Stimulated activated CD4-positive, alpha-beta T cell treated with anti-CD3 and anti-CD28 coated beads, Interleukin-4, amount 100 ng/mL, for 1 hour (primary cell): ENCODE data around the gene CLCN2.

ENCODE experiments used
- DNase-seq: peaks from one replicate; pipeline ENCODE4 v3.0.0-alpha.2; 2020

CLCN2 gene

DNA sequence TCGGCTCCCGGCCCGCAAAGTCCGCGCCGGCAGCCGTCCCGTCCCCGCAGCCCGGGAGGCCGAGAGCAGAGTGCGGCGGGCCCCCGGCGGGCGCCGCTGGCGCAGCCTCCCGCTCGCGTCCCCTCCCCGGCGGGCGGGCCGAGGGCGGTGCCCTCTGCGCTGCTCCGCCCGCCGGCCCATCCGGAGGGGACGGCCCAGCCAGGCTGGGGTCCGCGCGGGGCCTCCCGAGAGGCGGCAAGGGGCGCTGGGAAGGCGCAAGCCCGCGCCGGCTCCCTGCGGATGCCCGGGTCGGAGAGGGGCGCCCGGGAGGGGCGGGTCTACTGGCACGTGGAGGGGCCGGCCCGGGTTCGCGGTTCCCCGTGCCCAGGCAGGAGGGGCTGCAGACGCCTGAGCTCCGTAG is at the start of gene CLCN2, which contains the start of gene POLR2H:
CLCN2 (minus strand) TSS at position 74 of the 400 bp plus-strand sequence. CDS start 126 bp downstream, outside the sequence.
POLR2H (plus strand) TSS at position 179 of the 400 bp plus-strand sequence. CDS start 1,783 bp downstream, outside the sequence.
- peak; percentile 51 for DNase-seq

DNA sequence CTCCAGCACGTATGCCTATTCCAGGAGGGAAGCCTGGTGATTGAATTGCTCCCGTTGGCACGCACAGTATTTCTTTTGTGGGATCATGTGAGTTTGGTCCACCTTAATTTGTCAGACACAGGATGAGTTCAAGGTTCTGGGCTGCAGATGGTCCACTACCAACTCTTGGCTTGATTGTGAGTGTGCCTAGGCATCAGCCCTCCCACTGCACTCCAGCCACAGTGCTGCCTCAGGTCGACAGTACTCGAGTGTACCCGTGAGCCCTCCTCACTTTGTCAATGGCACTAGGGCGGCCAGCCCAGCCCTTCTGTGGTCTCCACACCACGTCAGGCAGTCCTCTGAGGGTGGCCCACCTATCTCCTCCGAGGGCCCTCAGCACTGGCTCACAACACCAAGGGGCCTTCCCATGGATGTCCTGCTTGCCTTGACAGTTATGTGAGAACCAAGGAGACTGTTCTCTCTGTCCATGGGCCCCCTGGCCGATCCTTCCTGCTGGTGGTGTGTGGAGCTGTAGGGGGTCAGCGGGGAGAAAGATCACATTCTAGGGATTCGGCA is 48.6 kb upstream of the CLCN2 start:
- no peak for DNase-seq

DNA sequence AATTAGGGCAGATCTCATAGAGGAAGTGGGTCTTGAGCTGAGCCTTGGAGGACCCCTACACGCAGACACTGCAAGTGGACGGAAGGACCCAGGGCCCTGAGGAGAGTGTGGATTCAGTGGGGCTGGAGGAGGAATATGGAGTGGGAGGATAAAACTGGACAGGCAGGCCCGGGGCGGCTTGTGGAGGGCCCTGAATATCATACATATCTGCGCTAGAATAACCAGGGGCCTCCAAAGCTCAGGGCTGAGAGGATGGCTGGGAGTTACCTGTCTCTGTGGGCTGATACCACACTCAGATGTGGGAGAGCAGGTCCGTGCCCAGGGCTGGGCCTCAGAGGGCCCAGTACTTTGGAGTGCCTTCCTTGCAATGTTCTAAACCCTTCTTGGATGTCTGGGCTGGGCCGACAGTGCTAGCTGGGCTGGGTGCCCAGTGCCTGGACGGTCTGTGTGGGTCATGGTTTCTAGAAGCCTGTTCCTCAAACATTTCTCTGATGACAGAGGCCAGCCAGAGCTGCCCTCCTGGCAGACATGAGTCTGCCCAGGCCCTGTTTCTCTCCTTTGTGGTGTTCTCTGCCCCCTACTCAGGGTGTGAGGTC is 48.0 kb upstream of the CLCN2 start:
- no peak for DNase-seq

DNA sequence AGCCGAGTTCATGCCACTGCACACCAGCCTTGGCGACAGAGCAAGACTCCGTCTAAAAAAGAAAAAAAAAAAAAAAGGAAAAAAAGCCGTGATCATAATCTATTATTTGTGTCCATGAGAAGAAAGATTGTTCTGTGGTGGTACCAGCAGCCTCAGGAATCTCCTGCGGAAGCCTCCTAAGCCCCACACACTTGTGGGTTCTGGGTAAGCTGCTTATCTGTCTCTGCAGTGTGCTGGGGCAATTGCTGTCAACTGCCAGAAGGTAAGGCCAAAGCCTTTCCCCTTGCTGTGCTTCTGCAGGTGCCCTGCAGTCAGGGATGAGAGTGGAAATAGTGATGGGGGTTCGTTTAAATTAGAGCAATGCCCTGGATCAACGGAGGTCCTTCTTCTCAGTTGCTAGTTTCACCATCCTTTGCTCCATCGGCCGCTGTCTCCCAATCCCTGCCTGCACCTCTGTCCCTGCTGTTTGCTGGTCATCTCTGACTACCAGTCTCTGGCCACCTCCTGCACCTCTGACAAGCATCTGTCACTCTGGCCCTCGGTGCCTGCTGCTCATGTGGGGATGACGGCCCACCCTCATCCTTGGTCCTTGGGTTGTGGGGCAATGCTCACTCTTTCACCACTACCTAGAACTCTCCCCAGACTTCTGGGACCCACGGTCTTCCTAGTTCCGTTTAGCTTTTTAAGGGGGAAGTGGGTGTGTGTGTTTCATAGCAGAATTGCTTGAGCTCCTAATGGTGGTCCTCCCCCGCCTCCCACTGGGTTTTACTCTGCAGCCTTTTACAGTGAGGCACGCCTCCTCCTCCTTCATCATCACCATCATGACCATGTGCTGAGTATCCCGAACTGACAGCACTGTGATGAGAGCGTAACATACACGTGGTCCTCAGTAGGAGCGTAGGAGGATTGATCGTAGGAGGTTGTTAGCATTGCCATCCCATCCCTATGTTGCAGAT is 43.9 kb upstream of the CLCN2 start:
- no peak for DNase-seq

DNA sequence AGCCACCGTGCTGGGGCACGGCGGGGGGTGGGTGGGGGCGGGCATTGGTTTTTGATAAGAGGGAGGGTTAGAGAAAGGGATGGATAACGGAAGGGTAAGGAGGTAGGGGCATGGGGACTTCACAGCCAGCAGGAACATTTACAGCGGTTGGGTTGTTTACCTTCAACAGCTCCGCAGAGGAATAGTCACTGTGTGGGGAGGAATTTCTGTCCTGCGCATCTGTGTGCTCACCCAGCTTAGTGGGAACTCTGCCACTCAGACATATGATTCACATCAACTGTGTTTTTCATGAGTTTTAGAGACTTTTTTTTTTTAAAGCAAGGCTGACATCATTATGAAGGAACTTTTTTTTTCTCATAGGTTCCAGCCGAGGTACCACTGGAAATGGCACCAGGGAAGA is 38.0 kb upstream of the CLCN2 start:
- no peak for DNase-seq

DNA sequence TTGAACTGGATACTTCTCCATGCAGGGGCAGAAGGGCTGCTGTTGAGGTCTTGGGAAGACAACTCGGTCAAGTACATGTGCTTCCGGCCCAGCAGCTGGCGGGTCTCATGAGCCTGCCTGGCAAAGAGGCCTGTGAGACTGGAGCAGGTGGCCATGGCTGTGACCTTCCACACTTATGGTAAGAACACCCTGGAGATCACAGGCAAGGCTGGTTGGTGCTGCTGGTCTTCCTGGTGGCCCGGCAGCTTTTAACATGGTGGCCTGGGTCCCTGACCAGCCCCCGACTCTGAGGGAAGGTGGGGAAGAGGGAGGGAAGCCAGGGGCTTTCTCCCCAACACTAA is 33.9 kb upstream of the CLCN2 start:
- DNase-seq, result no peak

DNA sequence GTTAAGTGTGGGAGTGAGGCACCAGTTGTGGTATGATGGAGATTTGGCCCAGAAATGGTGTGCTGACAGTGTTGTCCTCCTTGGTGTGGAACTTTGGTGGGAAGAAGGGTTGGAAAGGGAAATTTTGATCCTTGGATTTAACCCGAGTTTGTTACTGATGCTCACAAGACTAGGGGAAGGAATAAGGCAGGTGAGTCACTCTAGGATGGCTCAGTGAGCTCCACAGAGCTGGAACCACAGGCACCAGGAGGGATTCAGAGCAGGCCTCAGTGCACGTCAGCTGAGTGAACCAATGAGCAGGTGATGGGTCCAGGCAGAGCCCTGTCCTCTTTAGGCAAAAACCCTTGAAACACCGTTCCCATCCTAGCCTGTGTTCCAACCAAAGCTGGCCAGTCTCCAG is 29.9 kb upstream of the CLCN2 start:
- DNase-seq, result no peak

DNA sequence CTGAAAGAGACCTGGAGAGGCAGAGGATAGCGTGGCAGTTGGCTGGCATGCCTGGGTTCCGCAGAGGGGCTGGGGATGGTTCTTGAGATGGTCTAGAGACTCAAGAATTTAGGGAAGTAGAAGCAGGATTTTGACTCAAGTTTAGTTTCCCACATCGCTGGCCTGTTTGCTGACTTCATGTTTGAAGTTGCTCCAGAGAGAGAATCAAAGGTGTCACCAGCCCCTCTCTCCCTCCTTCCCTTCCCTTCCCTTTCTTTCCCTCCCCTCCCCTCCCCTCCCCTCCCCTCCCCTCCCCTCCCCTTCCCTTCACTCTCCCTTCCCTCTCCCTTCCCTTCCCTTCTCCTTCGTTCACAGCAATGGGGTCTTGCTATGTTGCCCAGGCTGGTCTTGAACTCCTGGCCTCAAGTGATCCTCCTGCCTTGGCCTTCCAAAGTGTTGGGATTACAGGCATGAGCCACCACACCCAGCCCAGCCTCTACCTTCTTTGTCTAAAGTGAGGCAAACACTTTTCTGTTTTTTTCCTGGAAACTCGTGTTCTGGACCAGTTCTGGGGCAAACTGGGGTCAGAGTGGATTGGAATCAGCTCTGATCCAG is 28.6 kb upstream of the CLCN2 start:
- no peak for DNase-seq

DNA sequence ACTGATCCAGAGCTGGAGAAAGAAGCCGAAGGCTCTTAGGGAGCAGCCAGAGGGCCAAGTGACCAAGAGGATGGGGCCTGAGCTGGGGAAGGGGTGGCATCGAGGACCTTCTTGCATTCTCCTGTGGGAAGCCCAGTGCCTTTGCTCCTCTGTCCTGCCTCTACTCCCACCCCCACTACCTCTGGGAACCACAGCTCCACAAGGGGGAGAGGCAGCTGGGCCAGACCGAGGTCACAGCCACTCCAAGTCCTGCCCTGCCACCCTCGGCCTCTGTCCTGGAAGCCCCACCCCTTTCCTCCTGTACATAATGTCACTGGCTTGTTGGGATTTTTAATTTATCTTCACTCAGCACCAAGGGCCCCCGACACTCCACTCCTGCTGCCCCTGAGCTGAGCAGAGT is 28.0 kb upstream of the CLCN2 start:
- DNase-seq, result no peak

DNA sequence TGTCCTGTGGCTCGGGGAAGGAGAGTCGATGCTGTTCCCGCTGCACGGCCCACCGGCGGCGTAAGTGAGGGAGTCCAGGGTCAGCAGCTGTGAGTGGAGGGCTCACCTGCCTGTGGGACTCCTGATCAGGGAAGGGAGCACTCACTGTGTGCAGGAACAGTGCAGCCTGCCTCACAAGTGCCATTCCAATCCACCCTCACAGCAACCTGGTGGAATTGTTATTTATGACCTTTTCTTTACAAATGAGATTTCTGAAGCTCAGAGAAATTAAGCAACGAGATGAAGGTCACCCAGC is 27.5 kb upstream of the CLCN2 start:
- DNase-seq, result no peak

DNA sequence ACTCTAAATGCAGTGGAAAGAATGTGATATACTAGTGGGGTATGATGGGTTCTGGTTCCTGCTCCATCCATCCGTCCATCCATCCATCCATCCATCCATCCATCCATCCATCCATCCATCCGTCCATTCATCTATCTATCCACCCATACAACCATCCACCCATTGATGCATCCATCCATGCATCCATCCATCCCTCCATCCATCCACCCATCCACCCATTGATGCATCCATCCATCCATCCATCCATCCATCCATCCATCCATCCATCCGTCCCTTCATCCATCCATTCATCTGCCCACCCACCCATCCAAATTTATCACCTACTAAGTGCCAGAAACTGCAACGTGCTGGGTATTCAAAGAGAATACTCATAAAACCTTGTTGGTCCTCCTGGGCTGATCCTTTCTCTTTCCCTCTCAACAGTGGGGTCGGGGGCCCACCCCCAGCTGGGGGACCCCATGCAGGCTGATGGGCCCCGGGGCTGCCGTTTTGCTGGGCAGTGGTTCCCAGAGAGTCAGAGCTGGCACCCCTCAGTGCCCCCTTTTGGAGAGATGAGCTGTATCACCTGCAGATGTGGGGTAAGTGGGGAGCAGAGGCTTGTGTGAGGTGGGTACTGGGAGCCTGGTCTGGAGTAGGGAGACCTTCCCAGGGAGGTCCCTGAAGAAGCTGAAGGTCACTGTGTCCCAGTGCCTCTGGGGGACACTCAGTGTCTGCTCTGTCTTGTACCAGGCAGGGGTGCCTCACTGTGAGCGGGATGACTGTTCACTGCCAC is 26.9 kb upstream of the CLCN2 start:
- DNase-seq, result no peak

DNA sequence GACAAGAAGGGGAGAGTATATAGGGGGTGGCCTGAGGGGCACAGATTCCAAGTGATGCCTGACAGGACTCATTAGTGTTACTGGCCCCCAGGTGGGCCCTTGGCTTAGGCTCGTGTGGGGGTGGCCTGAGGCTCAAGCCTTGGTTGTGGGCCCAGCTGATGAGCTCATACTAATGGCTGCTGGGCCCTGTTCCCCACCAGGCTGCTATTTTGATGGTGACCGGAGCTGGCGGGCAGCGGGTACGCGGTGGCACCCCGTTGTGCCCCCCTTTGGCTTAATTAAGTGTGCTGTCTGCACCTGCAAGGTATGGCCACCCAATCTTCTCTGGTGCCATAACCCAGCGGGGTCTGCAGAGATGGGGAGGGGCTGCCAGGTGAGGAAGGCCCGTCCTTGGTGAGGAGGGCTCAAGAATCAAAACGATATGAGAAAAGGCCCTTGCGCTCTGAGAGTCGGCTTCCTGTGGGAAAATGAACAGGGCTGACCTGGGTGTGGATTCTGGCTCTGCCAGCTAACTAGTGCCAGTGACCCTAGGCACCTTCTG is 25.8 kb upstream of the CLCN2 start:
- no peak for DNase-seq

DNA sequence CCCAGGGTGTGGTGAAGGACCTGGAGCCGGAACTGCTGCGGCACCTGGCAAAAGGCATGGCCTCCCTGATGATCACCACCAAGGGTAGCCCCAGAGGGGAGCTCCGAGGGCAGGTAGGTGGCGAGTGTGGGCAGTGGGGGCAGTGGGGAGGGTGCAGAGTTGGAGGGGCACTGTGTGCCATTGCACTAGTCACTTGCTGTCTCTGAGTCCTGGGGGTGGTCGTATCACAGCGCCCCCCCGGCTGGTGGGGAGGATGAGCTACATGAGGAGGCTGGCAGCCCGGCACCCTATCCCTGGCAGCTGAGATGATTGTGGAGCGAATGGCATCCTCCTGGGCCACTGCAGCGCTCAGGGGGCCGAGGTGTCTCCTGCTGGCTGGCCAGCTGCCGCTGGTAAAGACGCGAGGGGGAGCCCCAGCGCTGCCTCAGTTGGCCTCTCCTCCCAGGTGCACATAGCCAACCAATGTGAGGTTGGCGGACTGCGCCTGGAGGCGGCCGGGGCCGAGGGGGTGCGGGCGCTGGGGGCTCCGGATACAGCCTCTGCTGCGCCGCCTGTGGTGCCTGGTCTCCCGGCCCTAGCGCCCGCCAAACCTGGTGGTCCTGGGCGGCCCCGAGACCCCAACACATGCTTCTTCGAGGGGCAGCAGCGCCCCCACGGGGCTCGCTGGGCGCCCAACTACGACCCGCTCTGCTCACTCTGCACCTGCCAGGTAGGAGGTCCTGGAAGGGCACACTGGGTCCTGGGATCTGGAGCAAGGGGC is 24.8 kb upstream of the CLCN2 start:
- DNase-seq, result no peak

DNA sequence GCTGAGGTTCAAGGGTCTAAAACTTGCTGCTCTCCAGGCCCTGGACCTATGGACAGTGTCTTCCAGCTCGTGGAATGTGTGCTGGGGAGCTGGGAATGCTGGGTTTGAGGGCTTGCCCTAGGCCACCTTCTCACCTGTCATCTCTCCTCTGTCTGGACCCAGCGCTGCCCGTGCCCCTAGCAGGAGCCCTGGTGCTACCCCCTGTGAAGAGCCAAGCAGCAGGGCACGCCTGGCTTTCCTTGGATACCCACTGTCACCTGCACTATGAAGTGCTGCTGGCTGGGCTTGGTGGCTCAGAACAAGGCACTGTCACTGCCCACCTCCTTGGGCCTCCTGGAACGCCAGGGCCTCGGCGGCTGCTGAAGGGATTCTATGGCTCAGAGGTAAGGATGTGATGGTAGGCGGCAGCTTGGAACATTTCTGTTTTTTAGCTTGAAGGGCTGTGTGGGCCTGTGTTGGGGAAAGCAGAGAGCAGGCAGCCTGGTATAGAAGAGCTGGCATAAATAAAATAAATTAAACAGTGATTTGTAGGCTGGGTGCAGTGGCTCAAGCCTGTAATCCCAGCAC is 23.5 kb upstream of the CLCN2 start:
- no peak for DNase-seq

DNA sequence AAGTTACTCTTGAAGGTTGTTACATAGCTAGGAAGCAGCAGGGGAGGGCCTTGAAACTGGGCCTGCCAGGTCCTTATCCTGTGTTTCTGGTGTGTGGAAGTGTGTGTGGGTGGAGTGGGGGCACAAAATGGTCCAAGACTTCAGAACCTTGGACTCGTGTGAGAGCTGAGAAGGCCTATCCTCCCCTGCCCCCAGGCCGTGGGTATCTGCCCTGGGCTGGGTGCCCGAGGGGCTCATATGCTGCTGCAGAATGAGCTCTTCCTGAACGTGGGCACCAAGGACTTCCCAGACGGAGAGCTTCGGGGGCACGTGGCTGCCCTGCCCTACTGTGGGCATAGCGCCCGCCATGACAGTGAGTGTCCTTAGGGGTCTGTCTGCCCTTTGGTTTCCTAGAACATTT is 22.9 kb upstream of the CLCN2 start:
- DNase-seq, result no peak

DNA sequence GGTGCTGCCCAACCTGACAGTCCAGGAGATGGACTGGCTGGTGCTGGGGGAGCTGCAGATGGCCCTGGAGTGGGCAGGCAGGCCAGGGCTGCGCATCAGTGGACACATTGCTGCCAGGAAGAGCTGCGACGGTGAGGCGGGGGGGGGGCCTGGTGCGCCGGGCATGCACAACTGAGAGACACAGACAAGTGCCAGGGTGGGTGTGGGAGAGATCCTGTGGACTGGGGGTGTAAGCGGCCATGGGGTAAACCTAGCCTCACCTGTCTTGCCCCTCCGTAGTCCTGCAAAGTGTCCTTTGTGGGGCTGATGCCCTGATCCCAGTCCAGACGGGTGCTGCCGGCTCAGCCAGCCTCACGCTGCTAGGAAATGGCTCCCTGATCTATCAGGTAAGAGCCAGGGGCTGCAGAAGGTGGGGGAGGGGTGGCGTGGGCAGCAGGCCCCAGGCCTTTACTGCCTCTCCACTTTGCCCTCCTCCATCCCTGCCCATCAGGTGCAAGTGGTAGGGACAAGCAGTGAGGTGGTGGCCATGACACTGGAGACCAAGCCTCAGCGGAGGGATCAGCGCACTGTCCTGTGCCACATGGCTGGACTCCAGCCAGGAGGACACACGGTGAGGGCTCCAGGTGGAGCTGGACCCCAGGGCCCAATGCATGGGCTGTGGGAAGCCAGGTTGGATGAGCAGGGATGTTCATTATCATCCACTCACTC is 21.8 kb upstream of the CLCN2 start:
- no peak for DNase-seq

DNA sequence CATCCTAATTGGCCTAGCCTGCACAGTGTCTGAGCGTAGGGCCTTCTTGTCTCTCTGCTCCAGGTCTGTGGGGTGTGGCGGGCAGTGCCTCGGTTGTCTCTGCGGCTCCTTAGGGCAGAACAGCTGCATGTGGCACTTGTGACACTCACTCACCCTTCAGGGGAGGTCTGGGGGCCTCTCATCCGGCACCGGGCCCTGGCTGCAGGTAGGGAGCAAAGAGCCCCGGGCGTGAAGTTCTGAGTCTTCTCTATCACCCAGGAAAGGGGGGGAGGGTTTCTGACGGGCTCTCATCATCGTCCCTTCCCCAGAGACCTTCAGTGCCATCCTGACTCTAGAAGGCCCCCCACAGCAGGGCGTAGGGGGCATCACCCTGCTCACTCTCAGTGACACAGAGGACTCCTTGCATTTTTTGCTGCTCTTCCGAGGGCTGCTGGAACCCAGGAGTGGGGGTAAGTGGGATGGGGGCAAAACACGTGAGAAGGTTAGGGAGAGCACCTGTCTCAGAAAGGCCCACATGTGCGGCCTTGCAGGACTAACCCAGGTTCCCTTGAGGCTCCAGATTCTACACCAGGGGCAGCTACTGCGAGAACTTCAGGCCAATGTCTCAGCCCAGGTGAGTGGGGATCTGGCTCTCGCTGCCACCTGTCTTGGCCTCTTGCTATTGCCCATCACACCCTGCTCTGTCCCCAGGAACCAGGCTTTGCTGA is 21.1 kb upstream of the CLCN2 start:
- no peak for DNase-seq

DNA sequence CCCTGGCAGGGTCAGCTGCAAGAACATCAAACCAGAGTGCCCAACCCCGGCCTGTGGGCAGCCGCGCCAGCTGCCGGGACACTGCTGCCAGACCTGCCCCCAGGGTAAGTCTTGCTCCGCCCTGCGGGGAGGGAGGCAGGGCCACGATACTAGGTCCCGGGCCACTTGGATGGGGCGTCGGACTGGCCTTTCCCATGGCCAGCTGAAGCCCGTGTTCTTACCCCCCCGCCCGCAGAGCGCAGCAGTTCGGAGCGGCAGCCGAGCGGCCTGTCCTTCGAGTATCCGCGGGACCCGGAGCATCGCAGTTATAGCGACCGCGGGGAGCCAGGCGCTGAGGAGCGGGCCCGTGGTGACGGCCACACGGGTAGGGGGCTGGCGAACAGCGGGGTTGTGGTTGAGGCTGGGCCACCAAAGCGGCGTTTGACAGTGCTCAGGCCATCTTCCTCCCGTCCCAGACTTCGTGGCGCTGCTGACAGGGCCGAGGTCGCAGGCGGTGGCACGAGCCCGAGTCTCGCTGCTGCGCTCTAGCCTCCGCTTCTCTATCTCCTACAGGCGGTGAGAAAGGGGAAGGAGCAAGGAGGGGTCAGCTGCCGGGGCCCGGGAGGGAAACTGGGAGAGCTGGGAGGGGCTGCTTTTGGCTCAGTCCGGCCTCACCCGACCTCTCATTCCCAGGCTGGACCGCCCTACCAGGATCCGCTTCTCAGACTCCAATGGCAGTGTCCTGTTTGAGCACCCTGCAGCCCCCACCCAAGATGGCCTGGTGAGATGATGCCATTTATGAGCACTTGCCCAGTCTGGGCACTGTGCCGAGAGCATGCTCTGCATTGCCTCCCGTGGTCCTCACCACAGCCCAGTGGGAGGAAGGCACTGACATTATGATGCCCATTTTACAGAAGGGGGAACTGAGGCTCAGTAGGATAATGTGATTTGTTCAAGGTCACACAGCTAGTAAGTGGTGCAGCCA is 20.1 kb upstream of the CLCN2 start:
- DNase-seq, result no peak

DNA sequence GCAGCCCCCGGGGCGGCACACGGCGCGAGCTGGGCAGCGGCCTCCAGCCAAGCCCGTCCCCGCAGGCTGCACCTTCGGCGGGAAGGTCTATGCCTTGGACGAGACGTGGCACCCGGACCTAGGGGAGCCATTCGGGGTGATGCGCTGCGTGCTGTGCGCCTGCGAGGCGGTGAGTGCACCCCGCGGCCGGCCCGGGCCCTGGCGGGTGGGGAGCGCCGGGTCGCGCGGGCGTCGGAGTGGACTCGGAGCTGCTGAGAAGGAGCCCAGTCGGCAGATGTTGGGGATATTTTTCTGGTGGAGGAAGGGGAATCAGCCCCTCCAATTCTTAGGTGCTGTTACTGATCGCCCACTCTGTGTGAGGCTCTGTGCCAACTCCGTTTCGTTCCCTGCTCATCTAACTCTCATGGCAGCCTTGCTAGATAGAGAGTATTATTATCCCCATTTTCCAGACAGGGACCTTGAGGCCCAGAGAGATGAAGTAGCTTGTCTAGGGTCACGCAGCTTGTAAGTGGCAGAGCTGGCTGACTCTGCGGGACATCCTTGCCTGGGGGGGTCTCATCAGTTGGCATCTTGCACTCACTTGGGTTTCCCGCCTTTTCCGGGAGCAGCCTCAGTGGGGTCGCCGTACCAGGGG is 19.3 kb upstream of the CLCN2 start:
- DNase-seq, result no peak
